Heart right ventricle (tissue), 16 donors: ENCODE data around the gene CYP2A6. TPM values are rescaled to one million over a fixed set of nuclear protein-coding genes. Genes with fewer than 3 reads are reported as not detected.
"Not testable (repeated sequence)": the region's sequence is repeated elsewhere in the genome, so short reads cannot be mapped to it uniquely, and the experiment has no call there.

ENCODE experiments used
- ATAC-seq, 8 donors: fragments of 200-7000 bp; cut with Tn5 transposase; one replicate each; pipeline ENCODE4 v1.9.1; 2020; ENCODE audit warnings: mild to moderate bottlenecking in 8 of 8, moderate library complexity in 8 of 8, moderate number of reproducible peaks in 1 of 8
- DNase-seq, 2 donors: peaks; one replicate each; pipeline ENCODE4 v3.0.0-alpha.2; 2020
- H3K27ac ChIP-seq, 10 donors: fragments of 200-600 bp; sonication (generic) in 2 of 10; one replicate each; pipeline versions ENCODE4 v1.5.0 to v1.8.0; 2020 to 2022; ENCODE audit warnings: mild to moderate bottlenecking in 3 of 10
- H3K27me3 ChIP-seq, 7 donors: fragments of 200-600 bp; one replicate each; pipeline ENCODE4 v1.8.0; 2021 to 2022; ENCODE audit warnings: mild to moderate bottlenecking in 2 of 7
- H3K36me3 ChIP-seq, 9 donors: fragments of 200-600 bp; sonication (generic) in 1 of 9; one replicate each; pipeline versions ENCODE4 v1.5.0 to v1.8.0; 2020 to 2022; ENCODE audit warnings: mild to moderate bottlenecking in 2 of 9
- H3K4me1 ChIP-seq, 9 donors: fragments of 200-600 bp; sonication (generic) in 1 of 9; one replicate each; pipeline versions ENCODE4 v1.5.0 to v1.8.0; 2020 to 2022; ENCODE audit warnings: mild to moderate bottlenecking in 4 of 9
- H3K4me3 ChIP-seq, 10 donors: fragments of 200-600 bp; sonication (generic) in 2 of 10; one replicate each; pipeline versions ENCODE4 v1.5.0 to v1.8.0; 2020 to 2022; ENCODE audit warnings: mild to moderate bottlenecking in 7 of 10, moderate library complexity in 2 of 10
- H3K9me3 ChIP-seq, 11 donors: fragments of 200-600 bp in 10 of 11; sonication (generic) in 2 of 11; one replicate each; pipeline versions ENCODE4 v1.5.0 to v1.8.0; 2013 to 2022; ENCODE audit warnings: mild to moderate bottlenecking in 2 of 11, control low read depth in 1 of 11, moderate library complexity in 1 of 11
- WGBS, 2 donors: extraction: QIAGEN DNeasy Blood & Tissue Kit; methylation state at CpG; one replicate each; pipeline ENCODE4 v1.1.7; 2013; ENCODE audit warnings: inconsistent platforms in 1 of 2; 5-methylcytosine and 5-hydroxymethylcytosine counted together
- intact Hi-C, 10 donors: fragments of 100-400 bp; cut with DNase I; formaldehyde crosslinking; loops; one replicate each; pipeline versions ENCODE4 v1.11.1 to v1.14.2; 2022
- polyA plus RNA-seq, 2 donors: library from polyadenylated mRNA; stranded (reverse); fragments of 200-250 nt; gene quantifications; one replicate each; pipeline ENCODE4 v1.2.3, GENCODE V29; 2013
- total RNA-seq, 10 donors: library from RNA; stranded (reverse); fragmentation: NEBNext Ultra II Directional in 3 of 10; extraction: Animal tissue kit (Norgen Biotek cat#: 25700) in 3 of 10; gene quantifications; one replicate each; pipeline versions ENCODE4 v1.2.1 to v1.2.4, GENCODE V29; 2021 to 2023
- TF ChIP-seq, protein P1 (sequence below), 9 donors: fragments of 200-600 bp; sonication (generic) in 2 of 9; IDR thresholded peaks; one replicate each; pipeline versions ENCODE4 v1.5.0 to v1.8.0; 2021 to 2022; ENCODE audit warnings: antibody characterized with exemption in 9 of 9, mild to moderate bottlenecking in 5 of 9, moderate library complexity in 1 of 9
- donor health status: Arrhythmogenic right ventricular cardiomyopathy.
- donor health status: ischemic (EF 13 %, LVEDD 7.1; RV severe dilation, severe dysfunction).
- donor health status: healthy with polysubstance abuse.
- donor health status: DM: no; HTN: yes; CAD: no.
- donor health status: DM: no; HTN: no; CAD: no.
- donor health status: ischemic (EF 25% LVEDD 6.9; RV normal size, moderate dysfunction).
- donor health status: ischemic (EF 25% LVEDD 5.7; RV mildly dilated, moderate dysfunction).
- donor health status: healthy.
- donor health status: DM: yes; HTN: yes; CAD: no.
- donor health status: Ischemic cardiomyopathy.
- donor health status: ischemic (EF 35%, LVEDD 5.7; RV mildly dilated, moderate dysfunction).
- donor health status: nonischemic (EF 11% LVEDD 7.7; RV severe dilation, severe dysfunction).
- donor health status: DM: yes; HTN: yes; CAD: no.
- donor health status: PGD.
- donor health status: ischemic (EF 29% LVEDD 5.4; RV normal size, mild dysfunction).
- donor health status: nonischemic (EF 23%, LVEDD 6.1; RV moderate dilation, normal function).

CYP2A6 gene
- total and polyA plus RNA-seq, 12 donors = not detected

DNA sequence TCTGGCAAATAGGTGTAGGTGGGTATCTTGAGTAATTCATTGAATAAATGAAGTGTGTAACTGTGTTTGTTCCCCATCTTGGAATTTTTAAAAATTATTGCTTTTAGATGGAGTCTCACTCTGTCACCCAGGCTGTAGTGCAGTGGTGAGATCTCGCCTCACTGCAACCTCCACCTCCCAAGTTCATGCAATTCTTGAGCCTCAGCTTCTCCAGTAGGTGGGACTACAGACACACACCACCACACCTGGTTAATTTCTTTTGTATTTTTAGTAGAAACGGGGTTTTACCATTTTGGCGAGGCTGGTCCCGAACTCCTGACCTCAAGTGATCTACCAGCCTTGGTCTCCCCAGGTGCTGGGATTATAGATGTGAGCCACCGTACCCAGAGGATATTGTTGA, 7.9 kb upstream of the CYP2A6 start:
- intact Hi-C loops = no loop called here
- no peak for DNase-seq

DNA sequence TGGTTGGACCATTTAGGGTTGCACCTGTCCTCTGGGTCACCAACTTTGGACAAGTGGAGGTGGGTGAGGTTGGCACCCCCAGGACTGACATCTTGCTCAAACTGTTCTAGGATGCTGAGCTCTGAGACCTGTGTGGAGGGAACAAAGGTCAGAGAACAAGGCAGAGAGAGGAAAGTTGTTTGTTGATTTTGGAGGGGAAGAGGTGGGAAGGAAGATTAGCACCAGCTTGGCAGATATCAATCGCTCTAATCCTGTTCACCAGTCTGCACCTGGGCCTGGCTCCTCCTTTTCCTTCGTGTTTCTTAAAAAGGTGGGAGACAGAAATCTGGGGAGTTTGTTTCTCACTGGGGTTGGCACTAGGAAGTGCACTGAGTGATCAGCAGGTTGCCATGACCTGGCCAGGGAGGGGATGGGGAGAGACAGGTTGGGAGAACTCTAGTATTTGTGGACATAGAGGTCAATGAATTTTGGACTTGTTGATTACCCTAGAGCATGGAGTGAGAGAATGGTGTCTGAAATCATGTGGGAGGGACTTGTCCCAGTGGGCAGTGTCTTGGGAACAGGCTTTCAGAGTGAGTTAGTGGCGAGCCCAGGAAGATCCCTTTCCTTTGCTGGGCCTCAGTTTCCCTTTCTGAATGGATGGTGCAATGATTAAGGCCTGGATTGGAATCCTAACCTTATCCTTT, 2.4 kb upstream of the CYP2A6 start:
- H3K9me3 ChIP-seq, H3K27ac ChIP-seq, intact Hi-C loops, ATAC-seq, H3K4me1 ChIP-seq, H3K36me3 ChIP-seq, H3K4me3 ChIP-seq, DNase-seq: not testable (repeated sequence)
- H3K27me3 ChIP-seq = peaks cover 0 to 20% (median 9%) of the 10 kb centered on the region in 7 donors
- 55 to 68% methylated on average over 2 of the region's 3 CpGs for WGBS, 2 donors

More for the DNA sequence above, 7.9 kb upstream of the CYP2A6 start:
- Histone ChIP-seq H3K36me3 (no peaks in the 10 kb centered on the region), H3K4me3 (no peak overlapping the region), H3K27me3 (no peaks in the 10 kb centered on the region), H3K4me1 (no peaks in the 10 kb centered on the region), H3K9me3 (no peaks in the 10 kb centered on the region), H3K27ac (no peak overlapping the region)
- TF ChIP-seq, protein P1, sequence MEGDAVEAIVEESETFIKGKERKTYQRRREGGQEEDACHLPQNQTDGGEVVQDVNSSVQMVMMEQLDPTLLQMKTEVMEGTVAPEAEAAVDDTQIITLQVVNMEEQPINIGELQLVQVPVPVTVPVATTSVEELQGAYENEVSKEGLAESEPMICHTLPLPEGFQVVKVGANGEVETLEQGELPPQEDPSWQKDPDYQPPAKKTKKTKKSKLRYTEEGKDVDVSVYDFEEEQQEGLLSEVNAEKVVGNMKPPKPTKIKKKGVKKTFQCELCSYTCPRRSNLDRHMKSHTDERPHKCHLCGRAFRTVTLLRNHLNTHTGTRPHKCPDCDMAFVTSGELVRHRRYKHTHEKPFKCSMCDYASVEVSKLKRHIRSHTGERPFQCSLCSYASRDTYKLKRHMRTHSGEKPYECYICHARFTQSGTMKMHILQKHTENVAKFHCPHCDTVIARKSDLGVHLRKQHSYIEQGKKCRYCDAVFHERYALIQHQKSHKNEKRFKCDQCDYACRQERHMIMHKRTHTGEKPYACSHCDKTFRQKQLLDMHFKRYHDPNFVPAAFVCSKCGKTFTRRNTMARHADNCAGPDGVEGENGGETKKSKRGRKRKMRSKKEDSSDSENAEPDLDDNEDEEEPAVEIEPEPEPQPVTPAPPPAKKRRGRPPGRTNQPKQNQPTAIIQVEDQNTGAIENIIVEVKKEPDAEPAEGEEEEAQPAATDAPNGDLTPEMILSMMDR (IDR thresholded peaks at IDR 0.05) = no peak
- 91 to 96% methylated on average over 5 of the region's 5 CpGs for WGBS, 2 donors
- ATAC-seq = no peak

- H3K4me1 ChIP-seq, DNase-seq, H3K4me3 ChIP-seq, intact Hi-C loops, H3K27ac ChIP-seq, H3K9me3 ChIP-seq, ATAC-seq, H3K36me3 ChIP-seq: not testable (repeated sequence)
- 79 to 81% methylated on average over 7 to 8 of the region's 8 CpGs for WGBS, 2 donors
- H3K27me3 ChIP-seq = peaks cover 0 to 43% (median 11%) of the 10 kb centered on the region in 7 donors
These were observed 3.5 kb downstream of the CYP2A6 start for GRCh38 chr19:40846722-40847121.

- ATAC-seq = peak; percentile 41 to 76 (median 66)
- H3K9me3 ChIP-seq, H3K36me3 ChIP-seq, H3K4me1 ChIP-seq, intact Hi-C loops, DNase-seq: not testable (repeated sequence)
- H3K4me3 ChIP-seq = peak overlapping the region in 5 of 10 donors; percentile 7 to 31 (median 18)
- WGBS, 2 donors = 4% methylated on average over 14 to 16 of the region's 19 CpGs
- H3K27ac ChIP-seq = peak overlapping the region in 1 of 10 donors; percentile 21
- H3K27me3 ChIP-seq = peaks cover 0 to 34% (median 10%) of the 10 kb centered on the region in 7 donors
These were observed 6.6 kb downstream of the CYP2A6 start for GRCh38 chr19:40843653-40844052.

DNA sequence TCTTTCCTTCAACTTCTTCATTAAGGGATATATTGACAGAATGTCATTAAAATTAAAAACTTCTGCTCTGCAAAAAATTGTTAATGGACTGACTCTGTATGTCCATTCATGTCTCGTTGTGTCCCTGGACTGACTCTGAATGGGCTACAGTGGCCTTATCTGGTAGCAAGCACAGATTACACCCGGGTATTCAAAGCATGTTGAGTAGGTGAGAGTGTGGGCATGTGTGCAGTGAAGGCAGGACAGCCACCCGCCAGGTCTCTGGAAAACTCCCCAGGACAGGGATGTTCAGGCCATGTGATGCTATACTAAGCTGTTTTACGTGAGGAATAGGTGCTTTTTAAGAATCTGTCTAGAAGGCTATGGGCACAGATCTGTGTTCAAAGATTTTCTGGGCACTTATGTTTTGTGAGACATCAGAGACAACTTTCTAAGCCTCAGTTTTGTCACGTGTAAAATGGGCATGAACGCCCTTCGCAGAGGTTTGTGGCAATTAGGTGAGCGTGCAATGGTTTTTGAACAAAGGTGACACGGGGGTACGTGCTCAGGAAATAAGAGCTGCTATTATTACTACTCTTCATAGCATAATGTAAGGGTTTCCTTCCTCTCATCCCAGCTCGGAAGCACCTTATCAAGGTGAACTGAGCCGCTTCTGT, 7.1 kb downstream of the CYP2A6 start:
- intact Hi-C loops, H3K4me1 ChIP-seq, H3K36me3 ChIP-seq, H3K9me3 ChIP-seq, ATAC-seq, DNase-seq: not testable (repeated sequence)
- WGBS, 2 donors = 36 to 38% methylated on average over 9 of the region's 12 CpGs
- H3K27me3 ChIP-seq = peaks cover 0 to 28% (median 6%) of the 10 kb centered on the region in 7 donors
- peak overlapping the region in 5 of 10 donors; percentile 7 to 31 (median 18) for H3K4me3 ChIP-seq
- peak overlapping the region in 1 of 10 donors; percentile 21 for H3K27ac ChIP-seq

GRCh38 chr19:40842012-40842411, 8.2 kb downstream of the CYP2A6 start:
- intact Hi-C loops, H3K27ac ChIP-seq, H3K36me3 ChIP-seq, H3K4me1 ChIP-seq, DNase-seq, H3K9me3 ChIP-seq, H3K4me3 ChIP-seq, ATAC-seq: not testable (repeated sequence)
- 94 to 96% methylated on average over 3 of the region's 3 CpGs for WGBS, 2 donors
- H3K27me3 ChIP-seq = peaks cover 0 to 17% (median 0%) of the 10 kb centered on the region in 7 donors

GRCh38 chr19:40838477-40838876, 11.8 kb downstream of the CYP2A6 start:
- H3K36me3 ChIP-seq, ATAC-seq, H3K4me3 ChIP-seq, intact Hi-C loops, H3K9me3 ChIP-seq, H3K27ac ChIP-seq, H3K27me3 ChIP-seq, H3K4me1 ChIP-seq, DNase-seq: not testable (repeated sequence)
- 70 to 74% methylated on average over 1 of the region's 1 CpG for WGBS, 2 donors
